Measurements from ENCODE around the gene HBS1L.

GRCh38 chr6:135025175-135025574, 29.4 kb downstream of the HBS1L start:
- no peak for TF ChIP-seq CTCF (IDR thresholded peaks at IDR 0.05; ENCODE audit: low read depth, low read length, poor library complexity, severe bottlenecking)
- no peak for TF ChIP-seq EZH2phosphoT487 (IDR thresholded peaks at IDR 0.05; ENCODE audit: borderline replicate concordance, low read length)
